Measurements from ENCODE around the gene KRTAP13-2. TPM values are rescaled to one million over a fixed set of nuclear protein-coding genes. Genes with fewer than 3 reads are reported as not detected.

KRTAP13-2 gene
- total and polyA plus RNA-seq, 4 donors = not detected

GRCh38 chr21:30332681-30333080, 39.4 kb downstream of the KRTAP13-2 start:
- DNase-seq (no peak), ATAC-seq (ENCODE audit: insufficient read depth, low FRiP score) (no peak)
- WGBS, 2 donors = 86 to 94% methylated on average over 2 of the region's 2 CpGs
- no peaks in the 10 kb centered on the region for H3K4me1 ChIP-seq (ENCODE audit: control insufficient read depth in 5 of 5, insufficient read depth in 5 of 5, low read length in 5 of 5)
- H3K36me3 ChIP-seq (ENCODE audit: control insufficient read depth in 4 of 4, insufficient read depth in 4 of 4, low read length in 4 of 4) = no peaks in the 10 kb centered on the region
- no peak overlapping the region for H3K9ac ChIP-seq (ENCODE audit: insufficient read depth in 1 of 2, low read length in 2 of 2)
- no peak overlapping the region for H3K4me3 ChIP-seq
- TF ChIP-seq CTCF (IDR thresholded peaks at IDR 0.05; ENCODE audit: control extremely low read depth, extremely low read depth) = no peak
- no peak overlapping the region for H3K27ac ChIP-seq (ENCODE audit: low read depth in 1 of 2, low read length in 1 of 2)
- H3K27me3 ChIP-seq (ENCODE audit: control insufficient read depth in 3 of 3, insufficient read depth in 3 of 3, low read length in 2 of 3) = no peaks in the 10 kb centered on the region
- H3K9me3 ChIP-seq (ENCODE audit: control insufficient read depth in 4 of 4, insufficient read depth in 3 of 4, low read length in 3 of 4) = peaks cover 0 to 1% (median 0%) of the 10 kb centered on the region in 4 donors

- no peaks in the 10 kb centered on the region for H3K36me3 ChIP-seq (ENCODE audit: control insufficient read depth in 4 of 4, insufficient read depth in 4 of 4, low read length in 4 of 4)
- H3K27me3 ChIP-seq (ENCODE audit: control insufficient read depth in 3 of 3, insufficient read depth in 3 of 3, low read length in 2 of 3) = no peaks in the 10 kb centered on the region
- no peak overlapping the region for H3K27ac ChIP-seq (ENCODE audit: low read depth in 1 of 2, low read length in 1 of 2)
- H3K9me3 ChIP-seq (ENCODE audit: control insufficient read depth in 4 of 4, insufficient read depth in 3 of 4, low read length in 3 of 4) = peaks cover 0 to 1% (median 0%) of the 10 kb centered on the region in 4 donors
- no peaks in the 10 kb centered on the region for H3K4me1 ChIP-seq (ENCODE audit: control insufficient read depth in 5 of 5, insufficient read depth in 5 of 5, low read length in 5 of 5)
- H3K4me3 ChIP-seq = no peak overlapping the region
- 84 to 85% methylated on average over 4 of the region's 4 CpGs for WGBS, 2 donors
- no peak overlapping the region for H3K9ac ChIP-seq (ENCODE audit: insufficient read depth in 1 of 2, low read length in 2 of 2)
- DNase-seq = no peak
- no peak for ATAC-seq (ENCODE audit: insufficient read depth, low FRiP score)
- no peak for TF ChIP-seq CTCF (IDR thresholded peaks at IDR 0.05; ENCODE audit: control extremely low read depth, extremely low read depth)
Measured at GRCh38 chr21:30329203-30329875, 42.7 kb downstream of the KRTAP13-2 start.

GRCh38 chr21:30326390-30326789, 45.7 kb downstream of the KRTAP13-2 start:
- Histone ChIP-seq H3K4me1 (ENCODE audit: control insufficient read depth in 5 of 5, insufficient read depth in 5 of 5, low read length in 5 of 5) (no peaks in the 10 kb centered on the region), H3K36me3 (ENCODE audit: control insufficient read depth in 4 of 4, insufficient read depth in 4 of 4, low read length in 4 of 4) (no peaks in the 10 kb centered on the region), H3K27me3 (ENCODE audit: control insufficient read depth in 3 of 3, insufficient read depth in 3 of 3, low read length in 2 of 3) (no peaks in the 10 kb centered on the region), H3K9me3 (ENCODE audit: control insufficient read depth in 4 of 4, insufficient read depth in 3 of 4, low read length in 3 of 4) (peaks cover 0 to 1% (median 0%) of the 10 kb centered on the region in 4 donors), H3K4me3 (no peak overlapping the region), H3K27ac (ENCODE audit: low read depth in 1 of 2, low read length in 1 of 2) (no peak overlapping the region), H3K9ac (ENCODE audit: insufficient read depth in 1 of 2, low read length in 2 of 2) (no peak overlapping the region)
- TF ChIP-seq CTCF (IDR thresholded peaks at IDR 0.05; ENCODE audit: control extremely low read depth, extremely low read depth) = no peak
- ATAC-seq (ENCODE audit: insufficient read depth, low FRiP score) = no peak
- no peak for DNase-seq

Small RNA genes lying within 50 kb of the gene (small RNA-seq; reads per million reads assigned to genes)
- not detected for gene KRTAP23-1 (ENCODE audit: low replicate concordance)
- not detected for gene MIR4327 (ENCODE audit: low replicate concordance)

Other genes starting within 250 kb of the KRTAP13-2 start
- not detected for gene CLDN17, start 205.5 kb downstream of the KRTAP13-2 start, total RNA-seq
- not detected for gene CLDN17, start 205.5 kb downstream of the KRTAP13-2 start, polyA plus RNA-seq
- gene CLDN8, start 156.2 kb downstream of the KRTAP13-2 start, total RNA-seq = 1 to 10 TPM; 2.3 to 3.1 TPM
- 1 to 10 TPM; 1.1 to 1.3 TPM for gene CLDN8, start 156.2 kb downstream of the KRTAP13-2 start, polyA plus RNA-seq
- gene KRTAP24-1, start 89.3 kb downstream of the KRTAP13-2 start, total RNA-seq = not detected
- not detected for gene KRTAP24-1, start 89.3 kb downstream of the KRTAP13-2 start, polyA plus RNA-seq
- gene KRTAP25-1, start 82.8 kb downstream of the KRTAP13-2 start, total RNA-seq = not detected
- not detected for gene KRTAP25-1, start 82.8 kb downstream of the KRTAP13-2 start, polyA plus RNA-seq
- not detected for gene KRTAP26-1, start 52.0 kb downstream of the KRTAP13-2 start, total RNA-seq
- not detected for gene KRTAP26-1, start 52.0 kb downstream of the KRTAP13-2 start, polyA plus RNA-seq
- not detected for gene KRTAP27-1, start 34.6 kb downstream of the KRTAP13-2 start, total RNA-seq
- gene KRTAP27-1, start 34.6 kb downstream of the KRTAP13-2 start, polyA plus RNA-seq = not detected
- gene KRTAP23-1, start 23.7 kb downstream of the KRTAP13-2 start, total RNA-seq = not detected
- gene KRTAP23-1, start 23.7 kb downstream of the KRTAP13-2 start, polyA plus RNA-seq = not detected
- not detected for gene KRTAP13-1, start 23.8 kb upstream of the KRTAP13-2 start, total RNA-seq
- not detected for gene KRTAP13-1, start 23.8 kb upstream of the KRTAP13-2 start, polyA plus RNA-seq
- not detected for gene KRTAP13-3, start 53.7 kb upstream of the KRTAP13-2 start, total RNA-seq
- gene KRTAP13-3, start 53.7 kb upstream of the KRTAP13-2 start, polyA plus RNA-seq = not detected
- not detected for gene KRTAP13-4, start 57.9 kb upstream of the KRTAP13-2 start, total RNA-seq
- gene KRTAP13-4, start 57.9 kb upstream of the KRTAP13-2 start, polyA plus RNA-seq = not detected
- gene KRTAP15-1, start 68.0 kb upstream of the KRTAP13-2 start, total RNA-seq = not detected
- gene KRTAP15-1, start 68.0 kb upstream of the KRTAP13-2 start, polyA plus RNA-seq = not detected
- gene KRTAP19-1, start 108.1 kb upstream of the KRTAP13-2 start, total RNA-seq = not detected
- gene KRTAP19-1, start 108.1 kb upstream of the KRTAP13-2 start, polyA plus RNA-seq = not detected
- gene KRTAP19-2, start 115.2 kb upstream of the KRTAP13-2 start, total RNA-seq = not detected
- gene KRTAP19-2, start 115.2 kb upstream of the KRTAP13-2 start, polyA plus RNA-seq = not detected
- gene KRTAP19-3, start 119.7 kb upstream of the KRTAP13-2 start, total RNA-seq = not detected
- gene KRTAP19-3, start 119.7 kb upstream of the KRTAP13-2 start, polyA plus RNA-seq = not detected
- gene KRTAP19-4, start 124.9 kb upstream of the KRTAP13-2 start, total RNA-seq = not detected
- not detected for gene KRTAP19-4, start 124.9 kb upstream of the KRTAP13-2 start, polyA plus RNA-seq
- gene KRTAP19-5, start 129.9 kb upstream of the KRTAP13-2 start, total RNA-seq = not detected
- gene KRTAP19-5, start 129.9 kb upstream of the KRTAP13-2 start, polyA plus RNA-seq = not detected
- gene KRTAP19-6, start 169.6 kb upstream of the KRTAP13-2 start, total RNA-seq = not detected
- not detected for gene KRTAP19-6, start 169.6 kb upstream of the KRTAP13-2 start, polyA plus RNA-seq
- gene KRTAP19-7, start 189.0 kb upstream of the KRTAP13-2 start, total RNA-seq = not detected
- gene KRTAP19-7, start 189.0 kb upstream of the KRTAP13-2 start, polyA plus RNA-seq = not detected
- gene KRTAP22-2, start 218.1 kb upstream of the KRTAP13-2 start, total RNA-seq = not detected
- gene KRTAP22-2, start 218.1 kb upstream of the KRTAP13-2 start, polyA plus RNA-seq = not detected
- not detected for gene KRTAP6-3, start 220.2 kb upstream of the KRTAP13-2 start, total RNA-seq
- not detected for gene KRTAP6-3, start 220.2 kb upstream of the KRTAP13-2 start, polyA plus RNA-seq
- not detected for gene KRTAP6-2, start 226.6 kb upstream of the KRTAP13-2 start, total RNA-seq
- gene KRTAP6-2, start 226.6 kb upstream of the KRTAP13-2 start, polyA plus RNA-seq = not detected
- gene KRTAP22-1, start 228.8 kb upstream of the KRTAP13-2 start, total RNA-seq = not detected
- gene KRTAP22-1, start 228.8 kb upstream of the KRTAP13-2 start, polyA plus RNA-seq = not detected
- gene KRTAP6-1, start 241.7 kb upstream of the KRTAP13-2 start, total RNA-seq = not detected
- gene KRTAP6-1, start 241.7 kb upstream of the KRTAP13-2 start, polyA plus RNA-seq = not detected
- not detected for gene KRTAP20-1, start 244.2 kb upstream of the KRTAP13-2 start, total RNA-seq
- gene KRTAP20-1, start 244.2 kb upstream of the KRTAP13-2 start, polyA plus RNA-seq = not detected
- gene KRTAP20-4, start 248.4 kb upstream of the KRTAP13-2 start, total RNA-seq = not detected
- gene KRTAP20-4, start 248.4 kb upstream of the KRTAP13-2 start, polyA plus RNA-seq = not detected